Naive B cell (primary cell): ENCODE data around the gene SLC44A5. TPM values are rescaled to one million over a fixed set of nuclear protein-coding genes. Genes with fewer than 3 reads are reported as not detected.
"Not testable (repeated sequence)": the region's sequence is repeated elsewhere in the genome, so short reads cannot be mapped to it uniquely, and the experiment has no call there.

ENCODE experiments used
- ATAC-seq, 2 donors: fragments of 150-1000 bp; cut with Tn5 transposase; 2 replicates each; pipeline ENCODE4 v1.10.0; 2021; ENCODE audit warnings: low read depth in 2 of 2, mild to moderate bottlenecking in 2 of 2, moderate library complexity in 2 of 2
- DNase-seq: peaks from one replicate; pipeline ENCODE4 v3.0.0; 2022
- H3K27ac Mint-ChIP-seq, 6 donors: one replicate each; pipeline ENCODE4 v1.8.0; 2020 to 2022; ENCODE audit warnings: mild to moderate bottlenecking in 6 of 6, mixed read lengths in 6 of 6, moderate library complexity in 5 of 6, inconsistent platforms in 2 of 6
- H3K27me3 Mint-ChIP-seq, 3 donors: one replicate each; pipeline ENCODE4 v1.8.0; 2021 to 2022; ENCODE audit warnings: mixed read lengths in 3 of 3, mild to moderate bottlenecking in 1 of 3
- H3K36me3 Mint-ChIP-seq, 2 donors: one replicate each; pipeline ENCODE4 v1.8.0; 2020 to 2022; ENCODE audit warnings: mixed read lengths in 2 of 2, inconsistent platforms in 1 of 2, mild to moderate bottlenecking in 1 of 2
- H3K4me1 Mint-ChIP-seq, 3 donors: one replicate each; pipeline ENCODE4 v1.8.0; 2020 to 2022; ENCODE audit warnings: mixed read lengths in 3 of 3, inconsistent platforms in 1 of 3, mild to moderate bottlenecking in 1 of 3, moderate library complexity in 1 of 3
- H3K4me3 Mint-ChIP-seq, 8 donors: one replicate each; pipeline ENCODE4 v1.8.0; 2020 to 2022; ENCODE audit warnings: mild to moderate bottlenecking in 8 of 8, mixed read lengths in 8 of 8, moderate library complexity in 8 of 8, inconsistent platforms in 2 of 8
- H3K9me3 Mint-ChIP-seq, 7 donors: one replicate each; pipeline ENCODE4 v1.8.0; 2020 to 2022; ENCODE audit warnings: mixed read lengths in 7 of 7, mild to moderate bottlenecking in 5 of 7, inconsistent platforms in 2 of 7, moderate library complexity in 1 of 7
- polyA plus RNA-seq, 6 donors: library from polyadenylated mRNA; unstranded; fragments of 300-500 nt; fragmentation: Illumina TruSeq; gene quantifications; one replicate each; pipeline ENCODE4 v1.2.3, GENCODE V29; 2021; ENCODE audit warnings: low read depth in 6 of 6

Gene SLC44A5
- polyA plus RNA-seq, 6 donors from 2014 or later, result 0.17 to 2.9 (median 1.3) TPM; not detected in 1

DNA sequence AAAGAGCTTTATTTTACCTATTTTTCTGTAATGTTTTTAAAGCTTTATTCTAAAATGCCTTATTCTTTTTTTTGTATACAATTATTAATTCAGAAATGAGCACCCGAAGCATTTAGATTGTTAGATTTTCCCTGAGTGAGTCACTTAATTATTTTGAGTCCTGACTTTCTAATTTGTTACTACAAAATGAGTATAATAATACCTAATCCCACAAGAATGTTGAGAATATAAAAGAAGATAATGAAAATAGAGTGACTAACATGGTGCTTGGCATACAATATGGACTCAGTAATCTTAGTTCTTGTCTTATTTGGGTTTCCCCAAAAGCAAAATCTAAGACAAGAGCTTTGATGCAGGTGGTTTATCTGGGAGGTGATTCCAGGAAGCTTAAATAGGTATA is 334.5 kb downstream of the SLC44A5 start:
- H3K27me3 Mint-ChIP-seq, result peaks cover 0 to 8% (median 6%) of the 10 kb centered on the region in 3 donors
- peaks cover 0 to 5% (median under 1%) of the 10 kb centered on the region in 7 donors for H3K9me3 Mint-ChIP-seq
- no peak overlapping the region for H3K4me3 Mint-ChIP-seq
- no peak overlapping the region for H3K27ac Mint-ChIP-seq
- ATAC-seq (no peak), DNase-seq (no peak)
- no peaks in the 10 kb centered on the region for H3K36me3 Mint-ChIP-seq
- H3K4me1 Mint-ChIP-seq, result no peaks in the 10 kb centered on the region

DNA sequence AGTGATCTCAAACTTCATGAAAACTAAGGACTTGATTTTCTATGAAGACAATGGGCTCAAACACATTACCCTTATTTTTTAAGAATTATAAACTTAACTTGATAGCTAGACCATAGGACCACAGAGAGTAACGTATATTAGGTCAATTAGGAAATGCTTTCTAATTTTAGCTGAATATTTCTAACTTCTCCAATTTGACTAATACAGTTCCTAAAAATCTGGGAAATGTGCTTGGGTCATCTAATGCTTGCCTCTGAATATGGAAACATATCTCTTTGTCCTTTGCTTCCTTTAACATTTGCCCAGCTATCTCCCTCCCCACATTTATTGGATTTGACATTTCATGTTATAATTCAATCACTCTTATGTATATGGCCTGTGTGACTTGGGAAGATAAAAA is 335.3 kb downstream of the SLC44A5 start:
- Mint-ChIP-seq H3K9me3 (peaks cover 0 to 3% (median under 1%) of the 10 kb centered on the region in 7 donors), H3K27ac (no peak overlapping the region), H3K4me3 (no peak overlapping the region), H3K27me3 (peaks cover 0 to 8% (median 6%) of the 10 kb centered on the region in 3 donors), H3K4me1 (no peaks in the 10 kb centered on the region), H3K36me3 (no peaks in the 10 kb centered on the region)
- no peak for ATAC-seq
- no peak for DNase-seq

DNA sequence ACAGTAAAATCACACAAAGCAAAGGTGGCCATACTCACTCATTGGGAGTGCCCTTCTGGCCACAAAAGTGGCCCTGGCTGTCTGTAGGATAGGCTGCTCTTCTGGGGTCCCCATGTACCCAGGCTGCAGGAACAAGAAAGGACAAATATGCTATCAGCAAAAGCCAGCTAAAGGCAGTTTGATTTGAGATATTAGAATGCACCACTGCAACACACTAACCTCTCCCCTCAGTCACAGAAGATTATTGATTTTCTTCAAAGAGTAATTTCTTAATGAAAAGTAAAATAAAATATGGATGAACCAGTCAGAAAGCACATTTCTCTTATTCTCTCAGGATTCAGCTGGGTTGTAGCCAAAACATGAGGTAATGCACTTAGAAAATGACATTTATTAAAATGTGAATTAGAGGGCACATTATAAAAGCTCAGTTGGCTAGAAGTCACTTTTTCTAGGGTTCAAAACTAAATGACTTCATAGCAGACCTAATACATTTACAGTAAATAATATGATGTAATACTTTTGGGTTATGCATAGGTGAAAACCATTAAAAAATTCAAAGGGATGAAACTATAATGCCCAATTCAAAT is 335.9 kb downstream of the SLC44A5 start:
- Mint-ChIP-seq H3K4me1 (no peaks in the 10 kb centered on the region), H3K4me3 (no peak overlapping the region), H3K27ac (no peak overlapping the region), H3K36me3 (no peaks in the 10 kb centered on the region), H3K9me3 (peaks cover 0 to 3% (median 0%) of the 10 kb centered on the region in 7 donors), H3K27me3 (peaks cover 0 to 8% (median 6%) of the 10 kb centered on the region in 3 donors)
- ATAC-seq, result no peak
- no peak for DNase-seq

DNA sequence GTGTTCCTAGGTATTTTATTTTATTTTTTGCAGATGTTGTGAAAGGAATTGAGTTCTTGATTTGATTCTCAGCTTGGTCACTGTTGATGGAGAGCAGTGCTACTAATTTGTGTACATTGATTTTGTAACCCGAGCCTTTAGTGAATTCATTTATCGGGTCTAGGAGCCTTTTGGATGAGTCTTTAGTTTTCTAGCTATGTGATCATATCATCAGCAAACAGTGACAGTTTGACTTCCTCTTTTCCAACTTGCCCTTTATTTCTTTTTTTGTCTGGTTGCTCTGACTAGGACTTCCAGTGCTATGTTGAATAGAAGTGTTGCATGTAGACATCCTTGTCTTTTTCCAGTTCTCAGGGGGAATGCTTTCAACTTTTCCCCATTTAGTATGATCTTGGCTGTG is 337.8 kb downstream of the SLC44A5 start:
- Mint-ChIP-seq H3K9me3 (peaks cover 0 to 3% (median 0%) of the 10 kb centered on the region in 7 donors), H3K36me3 (no peaks in the 10 kb centered on the region), H3K27ac (no peak overlapping the region), H3K4me3 (no peak overlapping the region), H3K27me3 (peaks cover 0 to 8% (median 6%) of the 10 kb centered on the region in 3 donors), H3K4me1 (no peaks in the 10 kb centered on the region)
- no peak for ATAC-seq
- DNase-seq, result no peak

DNA sequence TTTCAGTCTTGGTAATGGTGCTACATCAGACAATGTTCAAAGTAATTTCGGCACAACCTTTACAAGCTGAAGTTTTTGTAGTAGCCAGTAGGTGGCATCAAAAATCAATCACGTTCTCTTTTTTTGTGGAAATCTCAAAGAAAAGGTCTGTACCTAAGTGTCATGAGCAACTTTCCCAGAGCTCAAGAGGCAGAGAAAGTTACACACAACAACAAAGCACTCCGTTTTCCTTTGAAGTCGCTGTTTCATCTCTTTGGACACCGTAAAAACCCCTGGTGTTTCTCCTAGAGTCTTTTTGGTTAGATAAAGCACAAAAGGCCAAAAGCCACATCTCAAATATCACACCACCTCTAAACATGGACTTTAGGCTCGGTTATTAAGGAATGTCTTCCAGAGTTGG is 345.1 kb downstream of the SLC44A5 start:
- H3K9me3 Mint-ChIP-seq, result peaks cover 0 to 6% (median 0%) of the 10 kb centered on the region in 7 donors
- H3K36me3 Mint-ChIP-seq, result no peaks in the 10 kb centered on the region
- no peaks in the 10 kb centered on the region for H3K27me3 Mint-ChIP-seq
- peak in 1 of 2 donors; percentile 27 for ATAC-seq
- no peak overlapping the region for H3K27ac Mint-ChIP-seq
- H3K4me1 Mint-ChIP-seq, result peaks cover 13 to 18% (median 15%) of the 10 kb centered on the region in 3 donors
- no peak for DNase-seq
- H3K4me3 Mint-ChIP-seq, result no peak overlapping the region

DNA sequence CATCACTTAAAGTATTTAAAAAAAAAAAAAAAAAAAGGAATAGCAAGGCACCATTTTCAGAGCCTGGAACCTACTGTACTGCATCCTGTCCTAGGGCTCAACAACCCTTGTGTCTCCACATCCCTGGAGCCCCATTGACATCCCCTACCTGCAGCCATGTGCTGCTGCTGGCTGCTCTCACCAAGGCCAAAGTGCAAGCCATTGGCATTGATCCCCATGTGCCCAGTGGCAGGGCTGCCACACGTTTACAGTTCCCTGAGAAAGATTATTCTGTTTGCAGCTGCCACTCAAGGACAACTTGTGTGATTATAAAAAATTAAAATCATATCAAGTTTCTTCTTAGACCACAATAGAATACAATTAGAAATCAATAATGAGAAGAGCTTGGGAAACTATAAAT is 346.8 kb downstream of the SLC44A5 start:
- DNase-seq (no peak), ATAC-seq (no peak)
- no peaks in the 10 kb centered on the region for H3K27me3 Mint-ChIP-seq
- H3K36me3 Mint-ChIP-seq, result no peaks in the 10 kb centered on the region
- H3K27ac Mint-ChIP-seq, result no peak overlapping the region
- H3K9me3 Mint-ChIP-seq, result peaks cover 0 to 7% (median 0%) of the 10 kb centered on the region in 7 donors
- no peak overlapping the region for H3K4me3 Mint-ChIP-seq
- peaks cover 17 to 24% (median 18%) of the 10 kb centered on the region in 3 donors for H3K4me1 Mint-ChIP-seq

DNA sequence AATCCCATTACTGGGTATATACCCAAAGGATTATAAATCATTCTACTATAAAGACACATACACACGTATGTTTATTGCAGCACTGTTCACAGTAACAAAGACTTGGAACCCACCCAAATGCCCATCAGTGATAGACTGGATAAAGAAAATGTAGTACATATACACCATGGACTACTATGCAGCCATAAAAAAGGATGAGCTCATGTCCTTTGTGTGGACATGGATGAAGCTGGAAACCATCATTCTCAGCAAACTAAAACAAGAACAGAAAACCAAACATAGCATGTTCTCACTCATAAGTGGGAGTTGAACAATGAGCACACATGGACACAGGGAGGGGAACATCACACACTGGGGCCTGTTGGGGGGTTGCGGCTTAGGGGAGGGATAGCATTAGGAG is 347.3 kb downstream of the SLC44A5 start:
- not testable (repeated sequence) for H3K9me3 Mint-ChIP-seq, H3K4me3 Mint-ChIP-seq, DNase-seq, H3K27ac Mint-ChIP-seq, H3K36me3 Mint-ChIP-seq, H3K27me3 Mint-ChIP-seq, ATAC-seq
- H3K4me1 Mint-ChIP-seq, result peaks cover 17 to 24% (median 18%) of the 10 kb centered on the region in 3 donors

DNA sequence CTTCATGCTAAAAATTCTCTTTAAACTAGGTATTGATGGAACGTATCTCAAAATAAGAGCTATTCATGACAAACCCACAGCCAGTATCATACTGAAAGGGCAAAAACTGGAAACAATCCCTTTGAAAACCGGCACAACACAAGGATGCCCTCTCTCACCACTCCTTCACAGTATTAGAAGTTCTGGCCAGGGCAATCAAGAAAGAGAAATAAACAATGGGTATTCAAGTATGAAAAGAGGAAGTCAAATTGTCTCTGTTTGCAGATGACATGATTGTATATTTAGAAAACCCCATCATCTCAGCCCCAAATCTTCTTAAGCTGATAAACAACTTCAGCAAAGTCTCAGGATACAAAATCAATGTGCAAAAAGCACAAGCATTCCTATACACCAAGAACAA is 349.0 kb downstream of the SLC44A5 start:
- peaks cover 17 to 24% (median 18%) of the 10 kb centered on the region in 3 donors for H3K4me1 Mint-ChIP-seq
- DNase-seq, H3K27me3 Mint-ChIP-seq, H3K36me3 Mint-ChIP-seq, H3K9me3 Mint-ChIP-seq: not testable (repeated sequence)
- peak; percentile 20 to 28 for ATAC-seq
- H3K4me3 Mint-ChIP-seq, result peak overlapping the region in 4 of 8 donors; percentile 11 to 55 (median 14)
- H3K27ac Mint-ChIP-seq, result peak overlapping the region in 5 of 6 donors; percentile 37 to 78 (median 71)

DNA sequence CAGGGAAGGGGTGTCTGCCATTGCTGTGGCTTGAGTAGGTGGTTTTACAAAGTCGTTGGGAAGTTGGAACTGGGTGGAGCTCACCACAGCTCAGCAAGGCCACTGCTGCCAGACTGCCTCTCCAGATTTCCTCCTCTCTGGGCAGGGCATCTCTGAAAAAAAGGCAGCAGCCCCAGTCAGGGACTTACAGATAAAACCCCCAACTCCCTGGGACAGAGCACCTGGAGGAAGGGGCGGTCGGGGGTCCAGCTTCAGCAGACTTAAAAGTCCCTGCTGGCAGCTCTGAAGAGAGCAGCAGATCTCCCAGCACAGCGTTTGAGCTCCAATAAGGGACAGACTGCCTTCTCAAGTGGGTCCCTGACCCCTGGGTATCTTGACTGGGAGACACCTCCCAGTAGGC is 352.6 kb downstream of the SLC44A5 start:
- Mint-ChIP-seq H3K27me3 (peaks cover 0 to 4% (median 0%) of the 10 kb centered on the region in 3 donors), H3K27ac (no peak overlapping the region), H3K4me1 (peaks cover 17 to 24% (median 18%) of the 10 kb centered on the region in 3 donors), H3K9me3 (peaks cover 0 to 7% (median 0%) of the 10 kb centered on the region in 7 donors), H3K36me3 (no peaks in the 10 kb centered on the region), H3K4me3 (no peak overlapping the region)
- ATAC-seq (no peak), DNase-seq (no peak)

DNA sequence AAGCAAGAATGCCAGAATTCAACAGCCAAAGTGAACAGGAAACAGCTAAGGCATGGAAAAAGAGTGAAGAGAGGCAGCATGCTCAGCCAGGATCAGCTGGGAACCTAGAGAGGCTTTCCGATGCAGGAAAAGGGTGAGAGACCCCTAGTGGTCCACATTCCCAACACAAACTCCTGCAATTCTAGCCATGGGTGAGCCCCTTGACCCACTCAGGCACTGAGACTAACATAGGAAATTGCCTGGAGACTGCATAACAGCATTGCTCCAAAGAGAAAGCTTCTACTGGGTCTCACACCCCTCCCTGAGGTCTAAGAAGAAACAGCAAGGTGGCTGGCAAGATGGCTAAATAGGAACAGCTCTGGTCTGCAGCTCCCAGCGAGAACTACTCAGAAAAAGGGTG is 353.5 kb downstream of the SLC44A5 start:
- no peak overlapping the region for H3K27ac Mint-ChIP-seq
- DNase-seq (no peak), ATAC-seq (no peak)
- H3K27me3 Mint-ChIP-seq, result peaks cover 0 to 6% (median 4%) of the 10 kb centered on the region in 3 donors
- peaks cover 17 to 22% (median 18%) of the 10 kb centered on the region in 3 donors for H3K4me1 Mint-ChIP-seq
- no peak overlapping the region for H3K4me3 Mint-ChIP-seq
- peaks cover 0 to 4% (median 0%) of the 10 kb centered on the region in 7 donors for H3K9me3 Mint-ChIP-seq
- H3K36me3 Mint-ChIP-seq, result no peaks in the 10 kb centered on the region

DNA sequence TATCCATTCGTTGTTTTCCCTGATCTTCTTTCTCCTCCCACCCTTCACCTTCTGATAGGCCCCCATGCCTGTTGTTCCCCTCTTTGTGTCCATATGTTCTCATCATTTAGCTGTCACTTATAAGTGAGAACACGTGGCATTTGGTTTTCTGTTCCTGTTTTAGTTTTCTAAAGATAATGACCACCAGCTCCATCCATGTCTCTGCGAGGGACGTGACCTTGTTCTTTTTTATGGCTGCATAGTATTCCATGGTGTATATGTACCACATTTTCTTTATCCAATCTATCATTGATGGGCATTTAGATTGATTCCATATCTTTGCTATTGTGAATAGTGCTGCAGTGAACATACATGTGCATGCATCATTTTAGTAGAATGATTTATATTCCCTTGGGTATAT is 360.8 kb downstream of the SLC44A5 start:
- not testable (repeated sequence) for H3K27me3 Mint-ChIP-seq, H3K4me3 Mint-ChIP-seq, ATAC-seq, H3K9me3 Mint-ChIP-seq, H3K4me1 Mint-ChIP-seq, DNase-seq, H3K36me3 Mint-ChIP-seq
- peak overlapping the region in 1 of 6 donors; percentile 26 for H3K27ac Mint-ChIP-seq

DNA sequence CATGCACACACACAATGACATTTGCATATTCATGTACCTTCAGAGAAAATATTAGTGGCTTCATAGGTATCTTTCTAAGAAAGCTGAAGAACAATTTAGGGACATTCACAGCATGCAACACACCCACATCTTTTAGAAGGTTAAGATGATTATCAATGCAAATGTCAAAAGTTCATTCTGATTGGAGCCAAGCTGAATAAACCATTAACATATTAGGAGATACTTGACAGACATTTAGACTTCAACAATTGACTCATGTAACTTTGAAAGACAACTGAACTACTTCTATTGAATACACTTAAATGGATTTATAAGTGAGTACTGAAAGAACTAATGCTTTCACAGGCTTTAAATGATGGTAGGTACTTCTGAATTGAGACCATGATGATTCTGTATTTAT is 365.7 kb downstream of the SLC44A5 start:
- no peaks in the 10 kb centered on the region for H3K9me3 Mint-ChIP-seq
- DNase-seq (no peak), ATAC-seq (no peak)
- no peaks in the 10 kb centered on the region for H3K36me3 Mint-ChIP-seq
- H3K4me1 Mint-ChIP-seq, result peaks cover 0 to 4% (median 0%) of the 10 kb centered on the region in 3 donors
- no peak overlapping the region for H3K27ac Mint-ChIP-seq
- H3K4me3 Mint-ChIP-seq, result no peak overlapping the region
- peaks cover 0 to 4% (median 0%) of the 10 kb centered on the region in 3 donors for H3K27me3 Mint-ChIP-seq

DNA sequence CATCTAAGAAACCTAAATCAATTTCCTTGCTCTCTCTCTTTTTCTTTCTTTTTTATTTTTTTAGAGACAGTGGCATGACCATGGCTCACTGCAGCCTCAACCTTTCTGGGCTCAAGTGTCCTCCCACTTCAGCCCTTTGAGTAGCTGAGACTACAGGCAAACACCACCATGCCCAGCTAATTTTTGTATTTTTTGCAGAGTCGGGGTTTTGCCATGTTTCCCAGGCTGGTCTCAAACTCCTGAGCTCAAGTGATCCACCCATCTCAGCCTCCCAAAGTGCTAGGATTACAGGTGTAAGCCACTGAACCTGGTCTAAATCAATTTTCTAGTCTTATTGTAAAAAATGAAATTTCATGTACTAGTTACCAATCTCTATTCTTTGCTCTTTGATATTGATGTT is 367.8 kb downstream of the SLC44A5 start:
- Mint-ChIP-seq H3K9me3 (no peaks in the 10 kb centered on the region), H3K4me3 (no peak overlapping the region), H3K4me1 (peaks cover 0 to 4% (median 0%) of the 10 kb centered on the region in 3 donors), H3K36me3 (no peaks in the 10 kb centered on the region), H3K27ac (no peak overlapping the region), H3K27me3 (peaks cover 0 to 4% (median 0%) of the 10 kb centered on the region in 3 donors)
- ATAC-seq (no peak), DNase-seq (no peak)

DNA sequence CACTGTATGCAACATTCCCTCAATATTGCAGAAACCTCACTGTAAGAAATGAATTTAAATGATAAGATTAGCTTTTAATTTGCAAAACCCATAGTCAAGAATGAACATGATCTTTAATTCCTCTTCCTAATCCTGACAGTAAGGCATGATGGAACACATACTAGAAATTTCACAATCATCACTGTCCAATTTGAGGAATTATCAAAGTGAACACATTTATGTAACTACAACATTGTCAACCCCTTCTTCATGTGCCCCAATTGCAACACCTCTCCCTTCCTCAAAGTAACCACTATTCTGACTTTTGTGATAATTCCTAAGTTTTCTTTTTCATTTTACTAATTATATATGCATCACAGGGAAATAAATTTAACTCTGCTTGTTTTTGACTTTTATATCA is 373.6 kb downstream of the SLC44A5 start:
- Mint-ChIP-seq H3K27ac (no peak overlapping the region), H3K36me3 (no peaks in the 10 kb centered on the region), H3K4me1 (no peaks in the 10 kb centered on the region), H3K27me3 (peaks cover 0 to 4% (median 0%) of the 10 kb centered on the region in 3 donors), H3K4me3 (no peak overlapping the region), H3K9me3 (no peaks in the 10 kb centered on the region)
- DNase-seq (no peak), ATAC-seq (no peak)
